ENCODE measurements around the gene IMMP2L.

IMMP2L gene

GRCh38 chr7:110760341-110760740 is 802.0 kb downstream of the IMMP2L start:
- TF ChIP-seq ZFX (IDR thresholded peaks at IDR 0.05) (no peak), CTCF (conservative IDR thresholded peaks at IDR 0.05) (no peak)
- H3K27ac ChIP-seq, result no peak overlapping the region

GRCh38 chr7:110759069-110759468 is 803.2 kb downstream of the IMMP2L start:
- no peak overlapping the region; the same call in 1 of the 2 replicates for H3K27ac ChIP-seq
- TF ChIP-seq CTCF (conservative IDR thresholded peaks at IDR 0.05) (no peak), ZFX (IDR thresholded peaks at IDR 0.05) (no peak)

GRCh38 chr7:110754649-110755048 is 807.6 kb downstream of the IMMP2L start:
- TF ChIP-seq ZFX (IDR thresholded peaks at IDR 0.05) (no peak), CTCF (conservative IDR thresholded peaks at IDR 0.05) (no peak)
- no peak overlapping the region for H3K27ac ChIP-seq

GRCh38 chr7:110750931-110751605 is 811.2 kb downstream of the IMMP2L start:
- H3K27ac ChIP-seq, result no peak overlapping the region
- TF ChIP-seq CTCF (conservative IDR thresholded peaks at IDR 0.05) (no peak), ZFX (IDR thresholded peaks at IDR 0.05) (no peak)

GRCh38 chr7:110733221-110733620 is 829.1 kb downstream of the IMMP2L start:
- no peak overlapping the region for H3K27ac ChIP-seq
- no peak for TF ChIP-seq ZFX (IDR thresholded peaks at IDR 0.05)
- TF ChIP-seq CTCF (conservative IDR thresholded peaks at IDR 0.05), result no peak

GRCh38 chr7:110724811-110725210 is 837.5 kb downstream of the IMMP2L start:
- TF ChIP-seq ZFX (IDR thresholded peaks at IDR 0.05) (no peak), CTCF (conservative IDR thresholded peaks at IDR 0.05) (no peak)
- H3K27ac ChIP-seq, result no peak overlapping the region

- no peak overlapping the region for H3K27ac ChIP-seq
- TF ChIP-seq CTCF (conservative IDR thresholded peaks at IDR 0.05) (no peak), ZFX (IDR thresholded peaks at IDR 0.05) (no peak)
Observed at GRCh38 chr7:110721395-110721794, 840.9 kb downstream of the IMMP2L start.

Measured in C4-2B (cell line).